Glutamatergic neuron (in vitro differentiated cells): ENCODE data around the gene ARHGAP22. TPM values are rescaled to one million over a fixed set of nuclear protein-coding genes. Genes with fewer than 3 reads are reported as not detected.

ENCODE experiments used
- DNase-seq: peaks from one replicate; pipeline ENCODE4 v3.0.0; 2022
- H3K27ac Mint-ChIP-seq: one replicate; pipeline ENCODE4 v1.8.0; 2020; ENCODE audit warnings: mild to moderate bottlenecking, mixed read lengths, inconsistent platforms; ENCODE audit not compliant: unreplicated experiment
- H3K27me3 Mint-ChIP-seq: one replicate; pipeline ENCODE4 v1.8.0; 2020; ENCODE audit warnings: mild to moderate bottlenecking, moderate library complexity, mixed read lengths, inconsistent platforms; ENCODE audit not compliant: unreplicated experiment
- H3K36me3 Mint-ChIP-seq: one replicate; pipeline ENCODE4 v1.8.0; 2020; ENCODE audit warnings: mild to moderate bottlenecking, mixed read lengths, inconsistent platforms; ENCODE audit not compliant: unreplicated experiment
- H3K4me1 Mint-ChIP-seq: one replicate; pipeline ENCODE4 v1.8.0; 2020; ENCODE audit warnings: mild to moderate bottlenecking, low read depth, mixed read lengths, inconsistent platforms; ENCODE audit not compliant: unreplicated experiment
- H3K4me3 Mint-ChIP-seq: one replicate; pipeline ENCODE4 v1.8.0; 2020; ENCODE audit warnings: mild to moderate bottlenecking, mixed read lengths, inconsistent platforms; ENCODE audit not compliant: unreplicated experiment
- H3K9me3 Mint-ChIP-seq: one replicate; pipeline ENCODE4 v1.8.0; 2020; ENCODE audit warnings: mild to moderate bottlenecking, moderate library complexity, mixed read lengths, inconsistent platforms; ENCODE audit not compliant: unreplicated experiment
- CTCF ChIP-seq: fragments of 200-600 bp; sonication (generic); IDR thresholded peaks from one replicate; pipeline ENCODE4 v1.5.0; 2021; ENCODE audit not compliant: partially characterized antibody, unreplicated experiment
- total RNA-seq: library from RNA; stranded (reverse); fragmentation: NEBNext Ultra II Directional; extraction: Animal tissue kit (Norgen Biotek cat#: 25700); gene quantifications from one replicate; pipeline ENCODE4 v1.2.1, GENCODE V29; 2021; ENCODE audit not compliant: unreplicated experiment

ARHGAP22 gene
- total RNA-seq, 1 donor from 2014 or later, result 10.0 TPM

GRCh38 chr10:48599830-48600134 lies 5.1 kb downstream of the ARHGAP22 start:
- H3K9me3 Mint-ChIP-seq, result peaks cover 6% of the 10 kb centered on the region
- peak overlapping the region; percentile 7 for H3K4me3 Mint-ChIP-seq
- peaks cover 44% of the 10 kb centered on the region for H3K4me1 Mint-ChIP-seq
- H3K27me3 Mint-ChIP-seq, result peaks cover 3% of the 10 kb centered on the region
- DNase-seq, result peak; percentile 60
- no peak for TF ChIP-seq CTCF
- peak overlapping the region; percentile 81 for H3K27ac Mint-ChIP-seq
- no peaks in the 10 kb centered on the region for H3K36me3 Mint-ChIP-seq

- peaks cover 3% of the 10 kb centered on the region for H3K27me3 Mint-ChIP-seq
- H3K9me3 Mint-ChIP-seq, result peaks cover 6% of the 10 kb centered on the region
These were observed 5.7 kb downstream of the ARHGAP22 start for GRCh38 chr10:48598936-48599829.

GRCh38 chr10:48598243-48598935 lies 6.5 kb downstream of the ARHGAP22 start:
- H3K4me3 Mint-ChIP-seq, result no peak overlapping the region
- H3K36me3 Mint-ChIP-seq, result no peaks in the 10 kb centered on the region
- peaks cover 45% of the 10 kb centered on the region for H3K4me1 Mint-ChIP-seq
- H3K27me3 Mint-ChIP-seq, result peaks cover 3% of the 10 kb centered on the region
- H3K27ac Mint-ChIP-seq, result no peak overlapping the region
- no peak for TF ChIP-seq CTCF
- peaks cover 6% of the 10 kb centered on the region for H3K9me3 Mint-ChIP-seq
- no peak for DNase-seq

More at GRCh38 chr10:48598936-48599829, 5.7 kb downstream of the ARHGAP22 start:
- no peak for TF ChIP-seq CTCF
- H3K27ac Mint-ChIP-seq, result peak overlapping the region; percentile 81
- DNase-seq, result no peak
- H3K4me3 Mint-ChIP-seq, result peak overlapping the region; percentile 23
- H3K4me1 Mint-ChIP-seq, result peaks cover 44% of the 10 kb centered on the region
- H3K36me3 Mint-ChIP-seq, result no peaks in the 10 kb centered on the region

DNA sequence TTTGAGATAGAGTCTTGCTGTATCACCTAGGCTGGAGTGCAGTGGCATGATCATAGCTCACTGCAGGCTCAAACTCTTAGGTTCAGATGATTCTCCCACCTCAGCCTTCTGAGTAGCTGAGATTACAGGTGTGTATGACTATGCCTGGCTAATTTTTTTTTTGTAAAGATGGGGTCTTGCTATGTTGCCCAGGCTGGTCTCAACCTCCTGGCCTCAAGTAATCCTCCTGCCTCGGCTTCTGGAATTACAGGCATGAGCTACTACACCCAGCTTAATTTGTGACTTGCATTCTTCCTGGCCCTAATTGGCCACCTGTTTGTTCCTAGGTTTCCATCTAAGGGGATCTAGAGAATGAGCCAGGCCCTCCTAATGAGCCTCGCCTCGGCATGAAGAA lies 9.3 kb downstream of the ARHGAP22 start:
- Mint-ChIP-seq H3K36me3 (peaks cover 5% of the 10 kb centered on the region), H3K9me3 (peaks cover 9% of the 10 kb centered on the region), H3K4me3 (no peak overlapping the region), H3K27me3 (peaks cover 9% of the 10 kb centered on the region), H3K4me1 (peaks cover 47% of the 10 kb centered on the region), H3K27ac (no peak overlapping the region)
- TF ChIP-seq CTCF, result no peak
- no peak for DNase-seq
